HG03469 (cell line): ENCODE measurements around the gene RHEB.
"Not testable (repeated sequence)": the region's sequence is repeated elsewhere in the genome, so short reads cannot be mapped to it uniquely, and the experiment has no call there.

ENCODE experiments used
- ATAC-seq: cut with Tn5 transposase; IDR thresholded peaks from one replicate; pipeline ENCODE4 v1.9.1; 2021; ENCODE audit warnings: mild to moderate bottlenecking, moderate library complexity, moderate number of reproducible peaks; ENCODE audit not compliant: unreplicated experiment

The RHEB gene

DNA sequence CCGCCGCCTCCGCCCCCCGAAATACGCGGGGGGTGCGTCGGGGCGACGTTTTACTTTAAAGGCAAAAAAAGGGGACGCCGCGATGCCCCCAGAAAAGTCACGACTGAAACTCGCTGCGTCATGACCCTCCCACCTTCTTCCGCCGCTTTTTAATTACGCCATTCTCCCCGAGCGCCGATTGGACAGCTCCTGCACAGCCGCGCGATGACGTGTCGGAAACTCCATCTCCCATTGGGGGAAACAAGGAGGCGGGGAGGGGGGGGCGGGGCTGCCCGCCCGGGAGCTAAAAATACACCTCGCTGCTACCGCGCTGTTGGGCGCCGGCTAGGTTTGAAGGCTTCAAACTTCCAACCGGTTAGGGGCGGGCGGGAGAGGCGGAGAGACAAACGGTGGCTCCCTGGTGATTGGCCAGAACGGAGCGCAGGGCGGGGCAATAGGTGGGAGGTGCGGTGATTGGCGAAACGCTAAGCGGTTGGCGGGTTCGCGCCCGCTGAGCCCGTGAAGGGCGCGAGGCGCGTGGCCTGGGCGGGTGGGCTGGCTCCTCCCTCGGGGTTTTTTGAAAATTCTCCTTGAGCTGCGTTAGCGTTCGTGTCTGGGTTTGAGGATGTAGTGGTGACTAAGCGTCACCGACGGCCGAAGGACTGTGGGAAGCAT lies at the start of gene RHEB:
RHEB (minus strand) TSS at position 131 of the 654 bp plus-strand sequence. CDS start 384 bp downstream, outside the sequence.
- ATAC-seq: peak; percentile 55

GRCh38 chr7:151566897-151567320 lies 47.2 kb upstream of the RHEB start:
- no peak for ATAC-seq

- ATAC-seq: no peak
Observed at GRCh38 chr7:151565541-151565940, 45.8 kb upstream of the RHEB start.

GRCh38 chr7:151560243-151560642 lies 40.5 kb upstream of the RHEB start:
- no peak for ATAC-seq

GRCh38 chr7:151559557-151560183 lies 40.0 kb upstream of the RHEB start:
- no peak for ATAC-seq

DNA sequence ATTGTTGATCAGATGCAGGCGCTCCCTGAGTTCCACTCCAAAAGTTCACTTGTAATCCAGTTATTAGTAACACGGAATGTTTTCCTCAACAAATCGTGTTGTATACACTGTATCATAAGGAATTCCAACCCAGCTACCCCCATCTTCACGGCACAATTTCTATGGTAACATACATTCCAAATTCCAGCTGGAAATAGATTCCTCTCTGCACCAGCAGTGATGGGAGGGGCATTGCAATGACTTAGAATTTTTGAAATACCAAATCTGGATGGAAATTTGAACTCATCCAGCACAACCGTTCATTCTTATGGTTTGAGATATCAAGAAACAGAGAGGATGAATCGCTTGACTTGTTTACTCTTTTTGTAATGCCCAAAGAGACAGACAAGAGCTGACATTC lies 38.9 kb upstream of the RHEB start:
- ATAC-seq: no peak

- ATAC-seq: no peak
Observed at GRCh38 chr7:151556592-151556991, 36.9 kb upstream of the RHEB start.

DNA sequence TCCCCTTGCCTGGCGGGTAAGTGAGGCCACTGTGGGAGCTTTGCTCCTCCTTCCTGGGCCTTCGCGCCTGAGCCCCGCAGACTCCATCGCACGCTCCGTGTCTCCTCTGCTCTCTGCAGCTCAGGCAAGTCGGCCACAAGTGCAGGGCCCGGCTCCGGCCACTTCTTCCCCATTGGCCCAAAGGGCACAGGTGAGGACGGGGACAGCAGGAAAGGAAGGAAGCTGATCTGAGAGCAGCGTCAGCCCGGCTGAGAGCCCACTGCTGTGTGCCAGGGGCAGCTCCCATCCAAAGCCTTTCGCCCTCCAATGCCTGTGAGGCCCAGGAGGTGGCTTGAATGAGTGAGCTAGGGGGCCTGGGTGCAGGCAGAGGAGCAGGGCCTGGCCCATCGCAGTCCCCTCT lies 33.7 kb upstream of the RHEB start:
- ATAC-seq: no peak

GRCh38 chr7:151552352-151553028 lies 32.8 kb upstream of the RHEB start:
- no peak for ATAC-seq

GRCh38 chr7:151551820-151552219 lies 32.1 kb upstream of the RHEB start:
- ATAC-seq: no peak

GRCh38 chr7:151550656-151551286 lies 31.1 kb upstream of the RHEB start:
- ATAC-seq: no peak

DNA sequence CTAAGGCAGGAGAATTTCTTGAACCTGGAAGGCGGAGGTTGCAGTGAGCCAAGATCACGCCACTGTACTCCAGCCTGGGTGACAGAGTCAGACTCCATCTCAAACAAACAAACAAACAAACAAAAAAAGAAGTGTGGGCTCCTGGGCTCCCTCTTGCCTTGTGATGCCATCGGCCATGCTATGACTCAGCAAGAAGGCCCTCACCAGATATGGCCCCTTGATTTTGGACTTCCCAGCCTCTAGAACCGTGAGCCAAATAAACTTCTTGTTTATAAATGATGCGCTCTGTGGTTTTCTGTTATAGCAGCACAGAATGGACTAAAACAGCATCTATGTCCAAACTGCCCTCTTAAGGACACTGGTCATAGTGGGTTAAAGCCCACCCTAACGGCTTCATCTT lies 29.9 kb upstream of the RHEB start:
- no peak for ATAC-seq

GRCh38 chr7:151549083-151549482 lies 29.4 kb upstream of the RHEB start:
- no peak for ATAC-seq

DNA sequence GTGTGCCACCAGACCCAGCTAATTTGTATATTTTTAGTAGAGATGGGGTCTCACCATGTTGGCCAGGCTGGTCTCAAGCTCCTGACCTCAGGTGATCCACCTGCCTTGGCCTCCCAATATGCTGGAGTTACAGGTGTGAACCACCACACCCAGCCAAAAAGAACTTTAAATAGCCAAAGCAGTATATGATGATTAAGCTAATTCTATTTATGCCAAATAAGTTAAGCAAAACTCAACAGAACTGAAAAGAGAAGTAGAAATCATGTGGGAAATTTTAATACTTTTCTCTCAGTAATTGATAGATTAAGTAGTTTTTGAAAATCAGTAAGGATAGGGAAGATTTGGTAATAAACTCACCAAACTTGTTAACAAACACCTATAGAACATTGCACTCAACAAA lies 24.5 kb upstream of the RHEB start:
- ATAC-seq: no peak

DNA sequence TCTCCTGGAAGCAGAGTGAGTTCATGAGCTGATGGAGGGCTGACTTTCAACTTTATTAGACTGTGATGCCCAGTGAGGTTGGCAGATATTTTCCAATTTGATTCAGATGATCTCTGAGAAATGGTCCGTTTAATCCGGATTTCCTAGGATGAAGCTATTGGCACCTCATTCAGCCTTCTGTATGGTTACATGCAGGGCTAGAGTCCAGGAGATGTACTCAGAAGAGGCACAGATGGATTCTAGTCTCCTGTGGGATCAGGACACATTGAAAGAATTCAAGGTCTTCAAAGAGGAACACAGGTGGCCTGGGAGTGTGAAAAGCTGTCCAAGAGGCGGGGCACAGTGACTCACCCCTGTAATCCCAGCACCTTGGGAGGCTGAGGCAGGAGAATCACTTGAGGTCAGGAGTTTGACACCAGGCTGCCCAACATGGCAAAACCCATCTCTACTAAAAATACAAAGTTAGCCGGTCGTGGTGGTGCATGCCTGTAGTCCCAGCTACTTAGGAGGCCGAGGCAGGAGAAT lies 23.0 kb upstream of the RHEB start:
- ATAC-seq: no peak

GRCh38 chr7:151541709-151542499 lies 22.2 kb upstream of the RHEB start:
- ATAC-seq: no peak

- no peak for ATAC-seq
Observed at GRCh38 chr7:151540146-151540545, 20.5 kb upstream of the RHEB start.

DNA sequence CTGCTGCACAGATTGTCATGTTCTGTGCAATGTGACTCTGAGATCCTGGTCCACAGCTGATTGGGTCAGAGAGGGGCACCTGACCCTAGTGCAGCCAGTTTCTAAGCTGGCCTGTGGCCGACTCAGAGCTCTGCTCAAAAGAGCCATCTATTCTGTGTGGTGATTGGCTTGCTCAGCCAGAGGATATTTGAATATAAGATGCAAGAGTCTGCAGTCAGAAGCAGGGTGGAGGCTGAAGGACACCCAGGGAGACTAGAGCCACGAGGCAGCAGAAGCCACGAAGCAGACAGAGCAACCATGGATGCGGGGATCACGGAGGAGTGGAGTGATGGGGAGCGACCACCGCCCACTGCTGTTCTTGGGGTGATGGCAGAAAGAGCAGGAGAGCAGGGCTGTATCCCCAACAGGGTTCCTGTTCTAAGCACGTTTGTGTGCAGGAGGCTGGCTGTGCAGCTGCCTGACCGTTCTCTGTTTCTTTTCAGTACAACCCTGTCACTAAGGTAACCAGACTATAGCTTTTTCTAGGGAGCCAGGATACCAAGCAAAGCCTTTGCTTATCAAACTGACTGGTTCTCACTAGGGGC lies 19.5 kb upstream of the RHEB start:
- ATAC-seq: peak; percentile 46

DNA sequence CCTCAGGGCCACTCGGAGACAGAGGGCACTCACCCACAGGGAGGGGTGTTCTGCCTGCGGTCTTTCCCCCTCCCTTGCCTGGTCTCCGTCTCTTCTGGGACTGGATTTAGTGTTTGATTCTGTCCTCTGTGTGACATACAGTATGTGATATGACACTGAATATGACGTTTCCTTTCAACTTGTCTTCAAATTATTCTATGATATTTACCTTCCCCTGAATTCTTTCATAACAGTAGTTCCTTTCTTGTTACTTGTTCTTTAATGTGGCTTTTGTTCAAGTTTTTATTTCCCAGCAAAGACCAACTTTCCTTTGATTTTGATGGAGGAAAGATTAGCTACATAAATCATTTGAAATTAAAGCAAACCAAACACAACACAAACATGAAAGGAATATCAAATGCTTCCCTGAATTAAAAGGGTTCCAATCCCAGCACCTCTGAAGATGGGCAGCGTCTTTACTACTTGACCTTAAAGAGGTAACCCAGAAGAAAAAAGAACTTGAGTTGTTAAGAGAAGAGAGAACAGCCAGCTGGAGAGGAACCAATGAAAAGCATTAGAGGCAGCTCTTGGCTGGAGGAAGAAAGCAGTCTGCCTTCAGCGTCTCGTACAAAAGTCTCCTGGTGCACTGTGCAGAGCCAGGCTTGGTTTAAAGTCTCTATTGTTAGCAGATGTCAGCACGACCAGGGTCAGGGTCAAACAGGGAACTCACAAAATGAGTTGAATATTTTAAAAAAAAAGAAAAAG lies 18.3 kb upstream of the RHEB start:
- no peak for ATAC-seq

DNA sequence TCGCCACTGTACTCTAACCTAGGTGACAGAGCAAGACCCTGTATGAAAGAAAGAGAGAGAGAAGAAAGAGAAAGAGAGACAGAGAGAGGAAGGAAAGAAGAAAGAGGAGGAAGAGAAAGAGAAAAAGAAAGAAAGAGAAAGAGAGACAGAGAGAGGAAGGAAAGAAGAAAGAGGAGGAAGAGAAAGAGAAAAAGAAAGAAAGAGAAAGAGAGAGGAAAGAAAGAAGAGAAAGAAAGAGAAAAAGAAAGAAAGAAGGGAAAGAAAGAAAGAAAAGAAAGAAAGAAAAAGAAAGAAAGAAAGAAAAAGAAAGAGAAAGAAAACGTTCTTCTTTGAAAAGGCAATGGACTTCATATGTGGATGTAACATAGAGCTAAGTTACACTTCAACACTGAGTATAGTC lies 16.5 kb upstream of the RHEB start:
- not testable (repeated sequence) for ATAC-seq
